ENCODE measurements around the gene SLC19A1. TPM values are rescaled to one million over a fixed set of nuclear protein-coding genes. Genes with fewer than 3 reads are reported as not detected.
A peak's percentile ranks its signal among the peaks of the same experiment; 100 is the strongest.
"Not testable (repeated sequence)": the region's sequence is repeated elsewhere in the genome, so short reads cannot be mapped to it uniquely, and the experiment has no call there.

Gene SLC19A1
- total RNA-seq, 1 experiment from 2014 or later: 16.7 TPM

GRCh38 chr21:45576838-45577737 lies 34.8 kb upstream of the SLC19A1 start:
- DNase-seq (ENCODE audit: low read depth): no peak

- DNase-seq (ENCODE audit: low read depth): no peak
Observed at GRCh38 chr21:45575993-45576837, 34.0 kb upstream of the SLC19A1 start.

GRCh38 chr21:45575304-45575992 lies 33.2 kb upstream of the SLC19A1 start:
- no peak for DNase-seq (ENCODE audit: low read depth)

- no peak for DNase-seq (ENCODE audit: low read depth)
Observed at GRCh38 chr21:45574691-45575090, 32.5 kb upstream of the SLC19A1 start.

- no peak for DNase-seq (ENCODE audit: low read depth)
Observed at GRCh38 chr21:45574081-45574501, 31.9 kb upstream of the SLC19A1 start.

GRCh38 chr21:45573452-45574035 lies 31.3 kb upstream of the SLC19A1 start:
- no peak for DNase-seq (ENCODE audit: low read depth)

- DNase-seq (ENCODE audit: low read depth): no peak
Observed at GRCh38 chr21:45572783-45573451, 30.7 kb upstream of the SLC19A1 start.

GRCh38 chr21:45572231-45572630 lies 30.0 kb upstream of the SLC19A1 start:
- no peak for DNase-seq (ENCODE audit: low read depth)

- no peak for DNase-seq (ENCODE audit: low read depth)
Observed at GRCh38 chr21:45571641-45572040, 29.4 kb upstream of the SLC19A1 start.

GRCh38 chr21:45570826-45571601 lies 28.8 kb upstream of the SLC19A1 start:
- peak; percentile 24 for DNase-seq (ENCODE audit: low read depth)

GRCh38 chr21:45570071-45570470 lies 27.8 kb upstream of the SLC19A1 start:
- DNase-seq (ENCODE audit: low read depth): no peak

GRCh38 chr21:45568383-45568782 lies 26.1 kb upstream of the SLC19A1 start:
- DNase-seq (ENCODE audit: low read depth): no peak

- DNase-seq (ENCODE audit: low read depth): not testable (repeated sequence)
Observed at GRCh38 chr21:45564137-45564536, 21.9 kb upstream of the SLC19A1 start.

GRCh38 chr21:45562965-45563364 lies 20.7 kb upstream of the SLC19A1 start:
- DNase-seq (ENCODE audit: low read depth): no peak

- no peak for DNase-seq (ENCODE audit: low read depth)
Observed at GRCh38 chr21:45562402-45562801, 20.2 kb upstream of the SLC19A1 start.

- not testable (repeated sequence) for DNase-seq (ENCODE audit: low read depth)
Observed at GRCh38 chr21:45561241-45561640, 19.0 kb upstream of the SLC19A1 start.

GRCh38 chr21:45560106-45561021 lies 18.1 kb upstream of the SLC19A1 start:
- no peak for DNase-seq (ENCODE audit: low read depth)

- no peak for DNase-seq (ENCODE audit: low read depth)
Observed at GRCh38 chr21:45559216-45560105, 17.2 kb upstream of the SLC19A1 start.

Data from M059J (cell line).